B cell (primary cell): ENCODE results near the gene ITGB3BP. TPM values are rescaled to one million over a fixed set of nuclear protein-coding genes. Genes with fewer than 3 reads are reported as not detected.

Source experiments
- ATAC-seq: fragments of 200-7000 bp; cut with Tn5 transposase; one replicate; pipeline ENCODE4 v1.10.0; 2021; ENCODE audit warnings: low read depth, mild to moderate bottlenecking, moderate number of reproducible peaks, moderate library complexity
- CTCF ChIA-PET: fragments of 350-600 bp; sonication (Branson Sonifier 250); formaldehyde crosslinking; loops from one replicate; lab custom pipeline; 2021; ENCODE audit warnings: antibody characterized with exemption, inconsistent platforms; lab: Charles Lee
- POLR2A ChIA-PET: fragments of 350-600 bp; sonication (Branson Sonifier 250); formaldehyde crosslinking; loops from one replicate; lab custom pipeline; 2021; ENCODE audit warnings: antibody characterized with exemption; lab: Charles Lee
- DNase-seq: peaks from one replicate; pipeline ENCODE4 v3.0.0; 2013
- H2AFZ ChIP-seq: 2 replicates; pipeline ENCODE4 v1.6.1; 2012; ENCODE audit warnings: mild to moderate bottlenecking, low read depth, low read length; ENCODE audit not compliant: insufficient read depth, poor library complexity, severe bottlenecking
- H3K27ac ChIP-seq, 2 donors: 1 replicate in 1 of 2; 2 replicates in 1 of 2; pipeline ENCODE4 v1.5.1; 2012 to 2013; ENCODE audit warnings: low read length in 2 of 2, mild to moderate bottlenecking in 2 of 2, moderate library complexity in 1 of 2
- H3K27me3 ChIP-seq, 4 experiments: fragments of 200-600 bp in 1 of 4; sonication (generic) in 1 of 4; replicated peaks in 1 of 4; 1 replicate in 2 of 4; 2 replicates in 2 of 4; pipeline versions ENCODE4 v1.6.1 to v1.7.0; 2013 to 2016; ENCODE audit warnings: low read length in 3 of 4, mild to moderate bottlenecking in 2 of 4, mixed read lengths in 1 of 4, moderate library complexity in 1 of 4; ENCODE audit not compliant: insufficient read depth in 4 of 4, control insufficient read depth in 3 of 4; ENCODE audit errors: control extremely low read depth in 1 of 4
- H3K36me3 ChIP-seq, 2 experiments: replicated peaks in 1 of 2; 1 replicate in 1 of 2; 2 replicates in 1 of 2; pipeline versions ENCODE4 v1.6.1 to v1.7.1; 2013; ENCODE audit warnings: low read length in 1 of 2; ENCODE audit not compliant: insufficient read depth in 2 of 2, control insufficient read depth in 1 of 2; ENCODE audit errors: control extremely low read depth in 1 of 2, extremely low read depth in 1 of 2
- H3K4me1 ChIP-seq, 2 donors: fragments of 200-600 bp in 1 of 2; sonication (generic) in 1 of 2; 1 replicate in 1 of 2; 2 replicates in 1 of 2; pipeline versions ENCODE4 v1.5.1 to v1.6.1; 2013 to 2017; ENCODE audit warnings: low read length in 2 of 2; ENCODE audit not compliant: control insufficient read depth in 2 of 2, insufficient read depth in 2 of 2
- H3K4me2 ChIP-seq: replicated peaks from 2 replicates; pipeline ENCODE3; 2012; ENCODE audit warnings: mild to moderate bottlenecking, low read depth, low read length; ENCODE audit not compliant: poor library complexity, severe bottlenecking
- H3K4me3 ChIP-seq, 5 experiments: fragments of 200-600 bp in 1 of 5; sonication (generic) in 1 of 5; 1 replicate in 3 of 5; 2 replicates in 2 of 5; pipeline versions ENCODE4 v1.5.1 to v1.7.0; 2011 to 2016; ENCODE audit warnings: low read length in 4 of 5, mild to moderate bottlenecking in 4 of 5, low read depth in 2 of 5, control low read depth in 1 of 5, moderate library complexity in 1 of 5; ENCODE audit not compliant: insufficient read depth in 1 of 5; ENCODE audit errors: control extremely low read depth in 1 of 5, extremely low read depth in 1 of 5
- H3K79me2 ChIP-seq: fragments of 200-600 bp; sonication (generic); one replicate; pipeline ENCODE4 v1.6.0; 2016; ENCODE audit warnings: low read length; ENCODE audit not compliant: control insufficient read depth, insufficient read depth
- H3K9ac ChIP-seq: fragments of 200-600 bp; sonication (generic); 2 replicates; pipeline ENCODE4 v1.6.1; 2017; ENCODE audit warnings: mild to moderate bottlenecking, low read length, moderate library complexity
- H3K9me3 ChIP-seq, 3 donors: one replicate each; pipeline versions ENCODE4 v1.6.1 to v1.7.1; 2013; ENCODE audit warnings: low read length in 2 of 3; ENCODE audit not compliant: control insufficient read depth in 2 of 3, insufficient read depth in 1 of 3; ENCODE audit errors: control extremely low read depth in 1 of 3
- H4K20me1 ChIP-seq: 2 replicates; pipeline ENCODE4 v1.6.0; 2012; ENCODE audit warnings: mild to moderate bottlenecking, low read length; ENCODE audit not compliant: insufficient read depth, control insufficient read depth, poor library complexity, severe bottlenecking
- H3K27ac Mint-ChIP-seq: one replicate; pipeline ENCODE4 v1.8.0; 2021; ENCODE audit warnings: mixed read lengths
- H3K27me3 Mint-ChIP-seq: one replicate; pipeline ENCODE4 v1.8.0; 2021; ENCODE audit warnings: mixed read lengths
- H3K4me1 Mint-ChIP-seq: one replicate; pipeline ENCODE4 v1.8.0; 2021; ENCODE audit warnings: mixed read lengths
- H3K4me3 Mint-ChIP-seq: one replicate; pipeline ENCODE4 v1.8.0; 2021; ENCODE audit warnings: mixed read lengths
- H3K9me3 Mint-ChIP-seq: one replicate; pipeline ENCODE4 v1.8.0; 2022; ENCODE audit warnings: mixed read lengths; ENCODE audit not compliant: insufficient read depth
- CTCF ChIP-seq: fragments of 200-600 bp; IDR thresholded peaks from one replicate; pipeline ENCODE4 v1.8.0; 2022; ENCODE audit warnings: antibody characterized with exemption, mild to moderate bottlenecking
- EZH2 ChIP-seq: IDR thresholded peaks from 2 replicates; pipeline ENCODE4 v1.6.1; 2012; ENCODE audit warnings: borderline replicate concordance, low read depth, mild to moderate bottlenecking, moderate library complexity, low read length; ENCODE audit not compliant: insufficient read depth, poor library complexity, severe bottlenecking
- WGBS: methylation state at CpG from one replicate; pipeline ENCODE4 v1.1.5; 2013; ENCODE audit warnings: missing lambda C conversion rate; ENCODE audit not compliant: insufficient coverage; 5-methylcytosine and 5-hydroxymethylcytosine counted together
- intact Hi-C: fragments of 100-400 bp; cut with micrococcal nuclease; formaldehyde crosslinking; loops from one replicate; pipeline ENCODE4 v1.10.0; 2022
- polyA plus RNA-seq: library from polyadenylated mRNA; depleted of rRNA; stranded (reverse); fragments of >200 nt; gene quantifications from 2 replicates; pipeline ENCODE4 v1.2.3, GENCODE V29; 2012
- total RNA-seq, 2 donors: library from RNA; stranded (reverse); fragments of 120-200 nt in 1 of 2; gene quantifications; 1 replicate in 1 of 2; 2 replicates in 1 of 2; pipeline versions ENCODE4 v1.2.3 to v1.2.4, GENCODE V29; 2013 to 2022

ITGB3BP gene
- total and polyA plus RNA-seq, 2 donors (not counting 1 experiment from before 2014, with no cell fraction given): 12.7 to 37.4 TPM

GRCh38 chr1:63547621-63548294 lies 24.7 kb upstream of the ITGB3BP start:
- TF ChIP-seq CTCF (no peak), EZH2 (no peak)
- no peaks in the 10 kb centered on the region for H3K9me3 ChIP-seq
- CTCF ChIA-PET: no interaction called here

GRCh38 chr1:63545780-63546179 lies 22.8 kb upstream of the ITGB3BP start:
- no peaks in the 10 kb centered on the region for H3K27me3 Mint-ChIP-seq
- H3K27ac ChIP-seq: no peak overlapping the region
- no peaks in the 10 kb centered on the region for H3K9me3 Mint-ChIP-seq
- no peaks in the 10 kb centered on the region for H4K20me1 ChIP-seq
- ATAC-seq (no peak), DNase-seq (no peak)
- H3K36me3 ChIP-seq: no peaks in the 10 kb centered on the region
- H3K27me3 ChIP-seq: no peaks in the 10 kb centered on the region
- H3K9me3 ChIP-seq: no peaks in the 10 kb centered on the region
- H2AFZ ChIP-seq: no peak overlapping the region
- ChIA-PET POLR2A (no interaction called here), CTCF (no interaction called here)
- H3K4me1 ChIP-seq: no peaks in the 10 kb centered on the region
- H3K4me3 Mint-ChIP-seq: no peak overlapping the region
- no peak overlapping the region for H3K4me2 ChIP-seq
- H3K27ac Mint-ChIP-seq: no peak overlapping the region
- no peaks in the 10 kb centered on the region for H3K79me2 ChIP-seq
- no peaks in the 10 kb centered on the region for H3K4me1 Mint-ChIP-seq
- H3K4me3 ChIP-seq: no peak overlapping the region
- TF ChIP-seq CTCF (no peak), EZH2 (no peak)
- intact Hi-C loops: no loop called here
- no peak overlapping the region for H3K9ac ChIP-seq

More at GRCh38 chr1:63547621-63548294, 24.7 kb upstream of the ITGB3BP start:
- POLR2A ChIA-PET: no interaction called here
- no peaks in the 10 kb centered on the region for H3K36me3 ChIP-seq
- no peaks in the 10 kb centered on the region for H3K79me2 ChIP-seq
- no peaks in the 10 kb centered on the region for H4K20me1 ChIP-seq
- no peaks in the 10 kb centered on the region for H3K9me3 Mint-ChIP-seq
- H3K4me3 Mint-ChIP-seq: no peak overlapping the region
- H3K4me1 Mint-ChIP-seq: no peaks in the 10 kb centered on the region
- no peaks in the 10 kb centered on the region for H3K4me1 ChIP-seq
- DNase-seq (no peak), ATAC-seq (no peak)
- H2AFZ ChIP-seq: no peak overlapping the region
- no peaks in the 10 kb centered on the region for H3K27me3 Mint-ChIP-seq
- H3K27ac Mint-ChIP-seq: no peak overlapping the region
- H3K9ac ChIP-seq: no peak overlapping the region
- no peak overlapping the region for H3K4me2 ChIP-seq
- no peak overlapping the region for H3K4me3 ChIP-seq
- no peaks in the 10 kb centered on the region for H3K27me3 ChIP-seq
- 100% methylated on average over 1 of the region's 2 CpGs for WGBS
- no peak overlapping the region for H3K27ac ChIP-seq
- intact Hi-C loops: no loop called here
